HCT116 (cell line): ENCODE data around the gene FGD5.

Experiments used
- CBX3 ChIP-seq: IDR thresholded peaks from 2 replicates; pipeline ENCODE4 v1.6.1; 2012; ENCODE audit warnings: low read depth
- ELF1 ChIP-seq: IDR thresholded peaks from 2 replicates; pipeline ENCODE4 v1.6.1; 2012; ENCODE audit warnings: low read depth, borderline replicate concordance
- FOSL1 ChIP-seq: IDR thresholded peaks from 2 replicates; pipeline ENCODE4 v1.6.1; 2012; ENCODE audit warnings: low read depth
- MAX ChIP-seq: IDR thresholded peaks from 2 replicates; pipeline ENCODE4 v1.6.1; 2012
- POLR2A ChIP-seq: IDR thresholded peaks from 2 replicates; pipeline ENCODE4 v1.7.0; 2011; ENCODE audit warnings: borderline replicate concordance; ENCODE audit not compliant: insufficient read depth, insufficient read length; ENCODE audit errors: extremely low read depth
- POLR2AphosphoS5 ChIP-seq: IDR thresholded peaks from 2 replicates; pipeline ENCODE4 v1.6.1; 2011; ENCODE audit warnings: mild to moderate bottlenecking, low read depth, low read length, moderate library complexity
- TCF7L2 ChIP-seq: IDR thresholded peaks from 2 replicates; pipeline ENCODE4 v1.7.0; 2011; ENCODE audit warnings: borderline replicate concordance, inconsistent platforms; ENCODE audit not compliant: insufficient read depth, insufficient read length; ENCODE audit errors: extremely low read depth
- ZNF274 ChIP-seq: fragments of 200-500 bp; sonication (Bioruptor generic); IDR thresholded peaks from 2 replicates; pipeline ENCODE4 v1.6.1; 2014; ENCODE audit warnings: mild to moderate bottlenecking, low read depth, low read length, inconsistent platforms
- TF ChIP-seq, protein P1 (sequence below), 3 experiments: fragments of 200-600 bp in 1 of 3; sonication (generic) in 1 of 3; IDR thresholded peaks in 2 of 3; conservative IDR thresholded peaks in 1 of 3; 2 replicates each; pipeline ENCODE4 v1.5.1; 2012 to 2017; ENCODE audit warnings: low read depth in 2 of 3, low read length in 2 of 3, antibody characterized with exemption in 1 of 3, borderline replicate concordance in 1 of 3, control low read depth in 1 of 3, mild to moderate bottlenecking in 1 of 3, mixed read lengths in 1 of 3, mixed run types in 1 of 3, moderate library complexity in 1 of 3; ENCODE audit not compliant: insufficient read depth in 1 of 3
- TF ChIP-seq, protein P2 (sequence below): IDR thresholded peaks from 2 replicates; pipeline ENCODE4 v1.6.1; 2012; ENCODE audit warnings: low read depth
- TF ChIP-seq, protein P3 (sequence below): IDR thresholded peaks from 2 replicates; pipeline ENCODE4 v1.6.1; 2011; ENCODE audit warnings: mild to moderate bottlenecking, low read length, moderate library complexity; ENCODE audit not compliant: insufficient replicate concordance; ENCODE audit errors: extremely low read depth

GRCh38 chr3:14806641-14807263 lies 12.0 kb upstream of the FGD5 start:
- TF ChIP-seq ZNF274 (no peak), POLR2AphosphoS5 (no peak), POLR2A (no peak), MAX (no peak), ELF1 (no peak), FOSL1 (no peak), TCF7L2 (no peak), CBX3 (no peak)
- TF ChIP-seq, protein P1, sequence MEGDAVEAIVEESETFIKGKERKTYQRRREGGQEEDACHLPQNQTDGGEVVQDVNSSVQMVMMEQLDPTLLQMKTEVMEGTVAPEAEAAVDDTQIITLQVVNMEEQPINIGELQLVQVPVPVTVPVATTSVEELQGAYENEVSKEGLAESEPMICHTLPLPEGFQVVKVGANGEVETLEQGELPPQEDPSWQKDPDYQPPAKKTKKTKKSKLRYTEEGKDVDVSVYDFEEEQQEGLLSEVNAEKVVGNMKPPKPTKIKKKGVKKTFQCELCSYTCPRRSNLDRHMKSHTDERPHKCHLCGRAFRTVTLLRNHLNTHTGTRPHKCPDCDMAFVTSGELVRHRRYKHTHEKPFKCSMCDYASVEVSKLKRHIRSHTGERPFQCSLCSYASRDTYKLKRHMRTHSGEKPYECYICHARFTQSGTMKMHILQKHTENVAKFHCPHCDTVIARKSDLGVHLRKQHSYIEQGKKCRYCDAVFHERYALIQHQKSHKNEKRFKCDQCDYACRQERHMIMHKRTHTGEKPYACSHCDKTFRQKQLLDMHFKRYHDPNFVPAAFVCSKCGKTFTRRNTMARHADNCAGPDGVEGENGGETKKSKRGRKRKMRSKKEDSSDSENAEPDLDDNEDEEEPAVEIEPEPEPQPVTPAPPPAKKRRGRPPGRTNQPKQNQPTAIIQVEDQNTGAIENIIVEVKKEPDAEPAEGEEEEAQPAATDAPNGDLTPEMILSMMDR (IDR thresholded peaks at IDR 0.05 in 2 of 3, conservative IDR thresholded peaks at IDR 0.05 in 1 of 3; ENCODE audit: borderline replicate concordance in 1 of 3, insufficient read depth in 1 of 3, low read depth in 2 of 3, low read length in 2 of 3), result no peak
- TF ChIP-seq, protein P2, sequence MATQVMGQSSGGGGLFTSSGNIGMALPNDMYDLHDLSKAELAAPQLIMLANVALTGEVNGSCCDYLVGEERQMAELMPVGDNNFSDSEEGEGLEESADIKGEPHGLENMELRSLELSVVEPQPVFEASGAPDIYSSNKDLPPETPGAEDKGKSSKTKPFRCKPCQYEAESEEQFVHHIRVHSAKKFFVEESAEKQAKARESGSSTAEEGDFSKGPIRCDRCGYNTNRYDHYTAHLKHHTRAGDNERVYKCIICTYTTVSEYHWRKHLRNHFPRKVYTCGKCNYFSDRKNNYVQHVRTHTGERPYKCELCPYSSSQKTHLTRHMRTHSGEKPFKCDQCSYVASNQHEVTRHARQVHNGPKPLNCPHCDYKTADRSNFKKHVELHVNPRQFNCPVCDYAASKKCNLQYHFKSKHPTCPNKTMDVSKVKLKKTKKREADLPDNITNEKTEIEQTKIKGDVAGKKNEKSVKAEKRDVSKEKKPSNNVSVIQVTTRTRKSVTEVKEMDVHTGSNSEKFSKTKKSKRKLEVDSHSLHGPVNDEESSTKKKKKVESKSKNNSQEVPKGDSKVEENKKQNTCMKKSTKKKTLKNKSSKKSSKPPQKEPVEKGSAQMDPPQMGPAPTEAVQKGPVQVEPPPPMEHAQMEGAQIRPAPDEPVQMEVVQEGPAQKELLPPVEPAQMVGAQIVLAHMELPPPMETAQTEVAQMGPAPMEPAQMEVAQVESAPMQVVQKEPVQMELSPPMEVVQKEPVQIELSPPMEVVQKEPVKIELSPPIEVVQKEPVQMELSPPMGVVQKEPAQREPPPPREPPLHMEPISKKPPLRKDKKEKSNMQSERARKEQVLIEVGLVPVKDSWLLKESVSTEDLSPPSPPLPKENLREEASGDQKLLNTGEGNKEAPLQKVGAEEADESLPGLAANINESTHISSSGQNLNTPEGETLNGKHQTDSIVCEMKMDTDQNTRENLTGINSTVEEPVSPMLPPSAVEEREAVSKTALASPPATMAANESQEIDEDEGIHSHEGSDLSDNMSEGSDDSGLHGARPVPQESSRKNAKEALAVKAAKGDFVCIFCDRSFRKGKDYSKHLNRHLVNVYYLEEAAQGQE, result no peak
- TF ChIP-seq, protein P3, sequence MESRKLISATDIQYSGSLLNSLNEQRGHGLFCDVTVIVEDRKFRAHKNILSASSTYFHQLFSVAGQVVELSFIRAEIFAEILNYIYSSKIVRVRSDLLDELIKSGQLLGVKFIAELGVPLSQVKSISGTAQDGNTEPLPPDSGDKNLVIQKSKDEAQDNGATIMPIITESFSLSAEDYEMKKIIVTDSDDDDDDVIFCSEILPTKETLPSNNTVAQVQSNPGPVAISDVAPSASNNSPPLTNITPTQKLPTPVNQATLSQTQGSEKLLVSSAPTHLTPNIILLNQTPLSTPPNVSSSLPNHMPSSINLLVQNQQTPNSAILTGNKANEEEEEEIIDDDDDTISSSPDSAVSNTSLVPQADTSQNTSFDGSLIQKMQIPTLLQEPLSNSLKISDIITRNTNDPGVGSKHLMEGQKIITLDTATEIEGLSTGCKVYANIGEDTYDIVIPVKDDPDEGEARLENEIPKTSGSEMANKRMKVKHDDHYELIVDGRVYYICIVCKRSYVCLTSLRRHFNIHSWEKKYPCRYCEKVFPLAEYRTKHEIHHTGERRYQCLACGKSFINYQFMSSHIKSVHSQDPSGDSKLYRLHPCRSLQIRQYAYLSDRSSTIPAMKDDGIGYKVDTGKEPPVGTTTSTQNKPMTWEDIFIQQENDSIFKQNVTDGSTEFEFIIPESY, result no peak
